Measurements from ENCODE around the gene HIP1.

Gene HIP1

DNA sequence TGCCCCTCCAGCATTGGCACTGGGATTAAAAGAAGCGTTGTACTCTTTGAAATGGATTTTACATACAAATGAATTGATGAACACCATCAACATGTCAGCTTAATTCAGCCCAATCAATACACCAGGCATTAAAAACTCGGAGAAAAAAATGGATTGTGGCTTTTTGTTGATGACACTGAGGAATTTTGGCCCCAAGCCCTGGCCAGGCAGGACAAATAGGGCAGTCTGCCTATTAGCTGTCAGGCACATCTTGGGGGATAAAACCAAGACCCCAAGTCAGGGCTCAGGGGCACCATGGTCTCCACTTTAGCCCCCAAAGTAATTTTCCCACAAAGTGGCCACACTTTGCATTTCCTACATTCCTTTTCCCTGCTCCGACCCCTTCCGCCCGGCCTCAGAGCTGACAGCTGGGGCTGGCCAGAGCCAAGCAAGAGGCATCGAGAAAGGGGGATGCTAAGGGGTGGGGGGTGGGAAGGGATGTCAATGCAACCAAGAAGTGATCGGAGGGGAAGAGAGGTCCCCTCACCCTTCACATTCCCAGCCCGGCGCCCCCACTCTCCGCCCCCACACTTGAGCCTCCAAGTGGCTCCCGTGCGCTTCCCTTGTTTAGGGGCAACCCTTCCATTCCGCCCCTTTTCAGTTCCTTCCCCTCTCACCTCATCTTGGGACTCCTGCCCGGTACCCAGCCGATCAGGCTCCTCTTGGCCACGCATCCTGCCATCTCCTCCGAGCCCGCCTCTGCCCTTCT is 711 bp downstream of the HIP1 start:
- TF ChIP-seq CREB1 (IDR thresholded peaks at IDR 0.05; ENCODE audit: low read depth) (no peak), REST (IDR thresholded peaks at IDR 0.05; ENCODE audit: low read depth) (no peak), CEBPB (IDR thresholded peaks at IDR 0.05) (no peak), FOXM1 (IDR thresholded peaks at IDR 0.05; ENCODE audit: borderline replicate concordance, low read depth) (no peak), RAD21 (IDR thresholded peaks at IDR 0.05; ENCODE audit: low read depth) (no peak), YY1 (IDR thresholded peaks at IDR 0.05; ENCODE audit: low read depth) (no peak), TEAD4 (IDR thresholded peaks at IDR 0.05) (no peak), TAF1 (IDR thresholded peaks at IDR 0.05; ENCODE audit: low read depth) (no peak), NFIC (IDR thresholded peaks at IDR 0.05) (no peak), EGR1 (IDR thresholded peaks at IDR 0.05) (no peak), ZBTB7A (IDR thresholded peaks at IDR 0.05; ENCODE audit: low read depth) (no peak), TCF12 (IDR thresholded peaks at IDR 0.05; ENCODE audit: low read depth) (no peak), MAX (IDR thresholded peaks at IDR 0.05) (no peak), USF1 (IDR thresholded peaks at IDR 0.05) (no peak), EP300 (IDR thresholded peaks at IDR 0.05; ENCODE audit: borderline replicate concordance) (no peak)

DNA sequence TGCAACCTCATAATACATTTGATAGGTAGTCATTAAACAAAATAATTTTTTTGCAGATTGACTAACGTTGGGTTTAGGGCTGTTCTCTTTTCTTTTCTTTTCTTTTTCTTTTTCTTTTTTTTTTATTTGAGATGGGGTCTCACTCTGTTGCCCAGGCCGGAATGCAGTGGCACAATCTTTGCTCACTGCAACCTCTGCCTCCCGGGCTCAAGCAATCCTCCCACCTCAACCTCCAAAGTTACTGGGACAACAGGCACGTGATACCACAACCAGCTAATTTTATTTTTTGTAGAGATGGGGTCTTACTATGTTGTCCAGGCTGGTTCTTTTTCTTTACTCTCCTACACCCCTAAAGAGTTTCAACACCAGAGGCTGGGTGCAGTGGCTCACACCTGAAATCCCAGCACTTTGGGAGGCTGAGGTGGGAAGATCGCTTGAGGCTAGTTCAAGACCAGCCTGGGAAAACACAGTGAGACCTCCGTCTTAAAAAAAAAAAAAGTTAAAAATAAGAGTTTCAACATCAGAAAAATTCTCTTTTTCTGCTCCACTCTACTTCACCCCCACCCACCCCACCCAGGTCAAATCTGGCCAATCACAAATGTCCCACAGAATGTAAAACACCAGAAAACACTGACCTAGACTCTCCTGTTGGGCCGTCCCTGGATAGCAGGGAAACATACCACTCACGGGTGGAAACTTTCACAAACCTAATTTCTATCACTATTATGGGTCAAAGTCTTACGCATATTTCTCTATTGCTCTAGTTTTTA is 3.0 kb downstream of the HIP1 start:
- TF ChIP-seq FOXM1 (IDR thresholded peaks at IDR 0.05; ENCODE audit: borderline replicate concordance, low read depth) (no peak), CEBPB (IDR thresholded peaks at IDR 0.05) (no peak), NFIC (IDR thresholded peaks at IDR 0.05) (no peak), TCF12 (IDR thresholded peaks at IDR 0.05; ENCODE audit: low read depth) (no peak), CREB1 (IDR thresholded peaks at IDR 0.05; ENCODE audit: low read depth) (no peak), MAX (IDR thresholded peaks at IDR 0.05) (no peak), USF1 (IDR thresholded peaks at IDR 0.05) (no peak), YY1 (IDR thresholded peaks at IDR 0.05; ENCODE audit: low read depth) (no peak), RAD21 (IDR thresholded peaks at IDR 0.05; ENCODE audit: low read depth) (no peak)

DNA sequence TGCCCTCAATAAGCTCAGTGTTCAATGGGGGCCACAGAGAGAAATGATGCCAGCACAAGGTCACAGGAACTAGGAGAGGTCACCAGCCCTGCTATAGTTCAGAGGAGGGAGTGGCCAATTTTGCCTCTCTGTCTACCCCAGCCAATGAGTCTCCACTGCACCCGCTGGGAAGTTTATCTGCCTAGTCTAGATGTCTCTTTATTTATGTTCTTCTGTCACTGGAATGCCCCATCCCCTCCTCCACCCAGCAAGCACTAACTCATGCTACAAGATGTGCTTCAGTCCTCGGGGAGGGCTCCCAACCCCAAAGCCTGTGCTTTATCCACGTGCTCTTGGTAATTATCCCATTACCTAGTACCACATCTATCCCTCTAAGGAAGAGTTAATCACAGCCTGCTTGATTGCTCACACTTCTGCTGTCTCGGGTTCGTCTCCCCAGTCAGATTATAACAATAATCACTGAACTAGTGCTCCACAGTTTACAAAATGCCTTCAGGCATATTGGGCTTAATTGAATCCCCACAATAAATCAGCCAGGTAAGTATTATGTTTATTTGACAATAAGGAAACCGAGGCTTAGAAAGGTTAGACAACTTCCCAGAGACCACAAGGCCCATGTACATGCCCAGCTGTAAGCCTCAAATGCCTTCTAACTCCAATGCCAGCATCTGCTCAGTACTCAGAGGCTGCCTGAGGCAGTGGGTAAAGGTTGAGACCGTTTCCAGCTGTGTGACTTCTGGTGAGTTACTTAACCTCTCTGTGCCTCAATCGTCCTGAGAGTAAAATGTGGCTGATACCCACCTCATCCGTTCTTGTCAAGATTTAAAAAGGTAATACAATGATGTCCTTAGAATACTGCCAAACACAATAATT is 3.9 kb downstream of the HIP1 start:
- no peak for TF ChIP-seq CREB1 (IDR thresholded peaks at IDR 0.05; ENCODE audit: low read depth)
- no peak for TF ChIP-seq FOXM1 (IDR thresholded peaks at IDR 0.05; ENCODE audit: borderline replicate concordance, low read depth)
- no peak for TF ChIP-seq ZBTB7A (IDR thresholded peaks at IDR 0.05; ENCODE audit: low read depth)
- no peak for TF ChIP-seq EP300 (IDR thresholded peaks at IDR 0.05; ENCODE audit: borderline replicate concordance)
- no peak for TF ChIP-seq NFIC (IDR thresholded peaks at IDR 0.05)
- no peak for TF ChIP-seq CEBPB (IDR thresholded peaks at IDR 0.05)
- no peak for TF ChIP-seq TEAD4 (IDR thresholded peaks at IDR 0.05)
- TF ChIP-seq USF1 (IDR thresholded peaks at IDR 0.05): no peak
- TF ChIP-seq RAD21 (IDR thresholded peaks at IDR 0.05; ENCODE audit: low read depth): no peak
- no peak for TF ChIP-seq EGR1 (IDR thresholded peaks at IDR 0.05)

GRCh38 chr7:75732764-75733630 is 5.7 kb downstream of the HIP1 start:
- TF ChIP-seq RAD21 (IDR thresholded peaks at IDR 0.05; ENCODE audit: low read depth) (no peak), TCF12 (IDR thresholded peaks at IDR 0.05; ENCODE audit: low read depth) (no peak), EP300 (IDR thresholded peaks at IDR 0.05; ENCODE audit: borderline replicate concordance) (no peak), USF1 (IDR thresholded peaks at IDR 0.05) (no peak), TEAD4 (IDR thresholded peaks at IDR 0.05) (no peak), TAF1 (IDR thresholded peaks at IDR 0.05; ENCODE audit: low read depth) (no peak), FOXM1 (IDR thresholded peaks at IDR 0.05; ENCODE audit: borderline replicate concordance, low read depth) (no peak), NFIC (IDR thresholded peaks at IDR 0.05) (no peak), EGR1 (IDR thresholded peaks at IDR 0.05) (no peak), YY1 (IDR thresholded peaks at IDR 0.05; ENCODE audit: low read depth) (no peak), MAX (IDR thresholded peaks at IDR 0.05) (no peak)

All from Ishikawa (cell line).